ENCODE data around the gene TSKU.

Gene TSKU

GRCh38 chr11:76753449-76753848 is 29.7 kb upstream of the TSKU start:
- DNase-seq, result no peak

- no peak for DNase-seq
Observed at GRCh38 chr11:76753950-76754349, 29.2 kb upstream of the TSKU start.

DNA sequence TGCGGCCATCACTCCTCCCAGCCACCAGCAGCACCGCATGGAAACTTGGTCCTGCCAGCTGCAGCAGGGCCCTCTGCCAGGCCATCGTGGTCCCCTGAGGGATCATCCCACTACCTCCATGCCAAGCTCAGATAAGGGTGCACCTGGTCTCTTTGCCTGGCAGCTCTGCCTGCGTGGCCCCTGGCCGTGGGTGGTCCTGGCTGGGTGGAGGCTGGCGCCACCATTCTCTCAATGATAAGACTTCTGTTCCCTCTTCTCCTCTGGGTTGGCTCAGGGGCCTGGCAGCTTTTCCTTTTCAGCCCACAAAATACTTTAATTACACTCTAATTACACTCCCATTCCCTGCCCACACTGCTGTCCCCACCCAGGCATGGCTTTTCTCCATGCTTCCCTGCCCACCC is 26.8 kb upstream of the TSKU start:
- no peak for DNase-seq

GRCh38 chr11:76758311-76758710 is 24.8 kb upstream of the TSKU start:
- DNase-seq, result no peak

- no peak for DNase-seq
Observed at GRCh38 chr11:76759092-76759491, 24.1 kb upstream of the TSKU start.

- DNase-seq, result no peak
Observed at GRCh38 chr11:76759517-76759916, 23.6 kb upstream of the TSKU start.

- DNase-seq, result no peak
Observed at GRCh38 chr11:76760236-76760635, 22.9 kb upstream of the TSKU start.

GRCh38 chr11:76761718-76762355 is 21.3 kb upstream of the TSKU start:
- no peak for DNase-seq

GRCh38 chr11:76762356-76762752 is 20.8 kb upstream of the TSKU start:
- no peak for DNase-seq

DNA sequence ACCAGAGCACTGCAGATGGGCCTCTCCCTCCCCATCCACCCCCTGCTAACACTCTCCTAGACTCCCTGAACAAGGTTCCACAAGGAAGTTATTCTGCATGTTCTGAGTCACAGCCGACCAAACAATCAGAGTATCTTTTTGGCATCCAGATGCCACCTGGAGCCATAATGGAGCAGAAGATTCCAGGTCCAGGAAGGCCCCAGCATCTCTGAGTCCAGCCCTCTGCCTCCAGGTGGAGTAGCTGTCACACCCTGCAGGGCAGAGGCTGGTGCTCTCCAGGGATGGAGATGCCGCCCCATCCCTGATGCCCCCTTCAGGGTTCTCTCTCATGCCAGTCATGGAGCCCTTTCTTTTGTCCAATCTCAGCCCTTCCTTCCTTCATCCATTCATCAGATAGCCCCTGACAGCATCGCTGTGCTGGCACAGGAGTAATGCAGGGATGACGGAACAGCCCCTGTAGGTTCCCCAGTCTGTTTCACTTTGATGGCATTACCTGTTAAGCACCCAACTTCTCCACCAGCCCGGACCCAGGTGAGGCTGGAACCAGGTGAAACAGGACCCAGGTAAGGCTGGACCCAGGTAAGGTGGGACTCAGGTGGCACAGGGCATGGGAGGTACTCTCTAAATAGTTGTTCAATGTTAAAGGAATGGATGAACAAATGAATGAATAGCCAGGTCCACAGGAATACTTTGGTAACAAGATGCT is 20.1 kb upstream of the TSKU start:
- DNase-seq, result no peak

GRCh38 chr11:76763573-76764346 is 19.4 kb upstream of the TSKU start:
- DNase-seq, result no peak

- DNase-seq, result no peak
Observed at GRCh38 chr11:76764941-76765665, 18.1 kb upstream of the TSKU start.

- DNase-seq, result no peak
Observed at GRCh38 chr11:76765863-76766350, 17.2 kb upstream of the TSKU start.

DNA sequence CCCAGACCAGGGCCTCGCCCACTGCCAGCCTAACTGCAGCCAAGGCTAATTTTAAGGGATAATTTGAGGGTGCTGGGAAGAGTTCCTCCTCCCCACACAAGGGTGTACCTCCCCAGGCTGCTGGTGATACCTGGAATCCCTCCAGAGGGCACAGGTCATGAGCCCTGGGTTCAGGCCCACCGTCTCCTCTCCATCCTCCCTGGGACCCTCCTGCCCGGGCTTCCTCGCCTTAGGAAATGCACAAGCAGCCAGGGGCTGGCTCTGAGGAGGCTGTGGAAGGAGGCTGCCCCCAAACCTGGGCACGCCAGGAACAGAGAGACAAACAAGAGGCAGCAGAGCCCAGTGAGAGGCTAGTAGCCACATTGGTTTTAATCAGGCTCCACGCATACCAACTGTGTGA is 16.6 kb upstream of the TSKU start:
- no peak for DNase-seq

DNA sequence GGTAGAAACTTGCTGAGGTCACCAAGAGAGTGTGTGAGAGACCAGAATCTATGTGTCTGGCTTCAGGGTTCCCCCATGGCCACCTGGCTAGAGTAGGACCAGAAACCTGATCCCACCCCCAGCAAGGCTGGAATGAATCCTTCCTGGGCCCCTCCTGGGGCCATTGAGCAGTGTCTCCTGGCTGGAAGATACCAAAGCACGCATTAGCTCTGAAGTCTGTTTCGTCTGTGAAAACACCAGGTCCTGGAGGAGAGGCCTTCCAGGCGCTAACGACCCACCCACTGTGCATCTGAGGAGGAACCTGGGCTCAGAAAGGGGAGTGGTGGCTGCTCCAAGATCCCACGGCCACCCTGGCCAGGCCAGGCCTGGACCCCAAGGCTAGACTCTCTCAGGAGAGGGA is 15.5 kb upstream of the TSKU start:
- no peak for DNase-seq

DNA sequence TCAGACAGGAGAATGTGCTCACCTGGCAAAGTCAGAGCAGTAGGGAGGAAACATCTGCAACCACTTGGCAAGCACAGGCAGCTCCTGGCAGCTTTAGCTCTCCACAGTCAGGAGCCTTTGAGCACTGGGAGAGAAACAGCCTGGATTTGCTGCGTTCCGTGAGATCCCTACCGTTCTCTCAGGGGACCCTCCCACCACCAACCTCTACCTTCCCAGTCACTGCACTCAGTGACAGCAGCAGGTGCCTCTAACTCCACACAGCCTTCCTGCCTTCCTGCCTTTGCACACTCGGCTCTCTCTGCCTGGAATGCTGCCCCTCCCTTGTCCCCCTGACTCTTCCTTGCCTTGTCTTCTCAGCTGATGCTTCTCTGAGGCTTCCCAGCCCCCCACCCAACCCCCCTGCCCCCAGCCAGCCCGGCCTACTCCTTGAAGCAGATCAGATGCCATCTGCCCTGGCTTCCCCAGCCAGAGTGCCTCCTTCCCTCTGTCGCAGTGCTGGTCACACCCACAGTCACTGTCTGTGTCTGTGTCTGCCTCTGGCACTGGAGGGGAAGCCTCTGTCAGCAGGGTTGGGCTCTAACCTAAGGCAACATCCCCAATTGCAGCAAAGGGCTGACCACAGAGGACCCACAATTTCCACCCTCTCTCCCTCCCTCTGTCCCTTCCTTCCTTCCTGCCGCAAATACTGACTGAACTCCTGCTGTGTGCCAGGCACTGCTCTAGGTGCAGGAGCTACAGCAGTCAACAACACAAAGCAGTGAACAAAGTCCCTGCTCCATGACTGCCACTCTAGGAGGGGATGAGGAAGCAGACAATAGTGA is 14.9 kb upstream of the TSKU start:
- DNase-seq, result no peak

DNA sequence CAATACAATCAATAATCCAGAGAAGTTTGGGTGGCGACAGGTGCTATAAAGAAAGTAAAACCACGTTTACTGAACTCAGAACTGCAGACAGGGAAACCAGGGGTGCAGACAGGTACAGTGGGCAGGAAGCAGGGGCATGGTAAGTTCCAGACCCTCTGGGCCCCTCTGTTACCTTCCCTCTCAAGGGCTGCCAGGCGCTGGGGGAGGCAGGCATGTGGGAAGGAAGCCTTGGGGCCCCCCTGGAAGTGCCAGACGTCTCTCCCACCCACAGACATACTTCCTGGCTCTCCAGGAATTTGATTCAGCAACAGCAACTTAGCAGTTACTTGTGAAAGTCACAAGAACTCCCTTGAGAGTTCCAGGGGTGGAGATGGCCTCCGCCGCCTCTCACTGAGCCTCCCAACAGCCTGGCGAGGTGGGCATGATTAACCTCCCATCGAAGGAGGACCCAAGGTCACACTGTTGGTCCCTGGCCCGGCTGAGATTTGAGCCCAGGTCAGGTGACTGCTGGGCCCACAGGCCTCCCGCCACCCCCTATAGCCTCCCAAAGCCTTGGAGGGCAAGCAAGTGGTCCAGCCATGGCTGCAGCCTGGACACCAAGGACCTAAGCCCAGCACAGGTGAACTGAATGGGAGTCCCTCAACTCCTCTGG is 14.1 kb upstream of the TSKU start:
- DNase-seq, result no peak

GRCh38 chr11:76769645-76770586 is 13.2 kb upstream of the TSKU start:
- DNase-seq, result no peak

DNA sequence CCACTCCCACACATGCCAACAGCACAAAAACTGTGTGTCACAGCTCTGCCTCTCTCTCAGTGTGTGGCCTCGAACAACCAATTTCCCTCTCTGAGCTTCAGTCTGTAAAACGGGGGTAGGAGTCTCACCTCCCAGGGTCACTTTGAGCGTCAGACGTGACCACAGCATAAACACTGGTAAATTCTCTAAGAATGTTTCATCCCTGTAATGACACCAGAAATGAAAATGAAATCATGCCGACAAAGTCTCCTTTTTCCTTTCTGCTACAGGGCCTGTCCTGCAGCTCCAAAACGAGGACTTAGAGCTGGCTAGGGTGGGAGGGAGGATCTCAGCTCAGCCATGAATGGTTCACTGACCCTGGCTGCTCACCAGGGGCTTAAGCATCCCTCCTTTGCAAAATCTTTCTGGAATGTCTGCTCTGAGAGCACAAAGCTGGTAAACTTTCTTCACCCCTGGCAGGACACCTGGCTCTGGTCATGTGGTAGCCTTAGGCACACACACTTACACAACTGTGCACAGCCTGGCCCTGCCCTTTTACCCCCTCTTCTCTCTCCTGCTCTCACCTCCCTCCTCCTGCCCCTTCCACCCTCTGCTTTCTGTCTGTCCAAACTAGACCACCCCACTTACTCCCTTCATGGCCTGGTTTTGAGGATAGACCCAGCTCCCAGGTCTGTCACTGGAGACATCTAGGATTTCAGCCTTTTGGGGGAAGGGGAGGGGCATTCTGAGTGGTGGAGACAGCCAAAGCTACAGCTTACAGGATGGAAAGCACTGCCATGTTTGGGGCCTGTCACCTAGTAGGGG is 12.3 kb upstream of the TSKU start:
- no peak for DNase-seq
